Pulmonary artery endothelial cell (primary cell): Measurements from ENCODE around the gene ZKSCAN8. TPM values are rescaled to one million over a fixed set of nuclear protein-coding genes. Genes with fewer than 3 reads are reported as not detected.
"Not testable (repeated sequence)": the region's sequence is repeated elsewhere in the genome, so short reads cannot be mapped to it uniquely, and the experiment has no call there.

Experiments used
- DNase-seq: peaks from one replicate; pipeline ENCODE4 v3.0.0-alpha.2; 2011; ENCODE audit warnings: low read depth, low spot score
- total RNA-seq: library from RNA; depleted of rRNA; stranded (reverse); fragments of >200 nt; gene quantifications from 2 replicates; pipeline ENCODE4 v1.2.3, GENCODE V29; 2014

Gene ZKSCAN8
- total RNA-seq: 11.5 and 19.0 TPM in 2 replicates

DNA sequence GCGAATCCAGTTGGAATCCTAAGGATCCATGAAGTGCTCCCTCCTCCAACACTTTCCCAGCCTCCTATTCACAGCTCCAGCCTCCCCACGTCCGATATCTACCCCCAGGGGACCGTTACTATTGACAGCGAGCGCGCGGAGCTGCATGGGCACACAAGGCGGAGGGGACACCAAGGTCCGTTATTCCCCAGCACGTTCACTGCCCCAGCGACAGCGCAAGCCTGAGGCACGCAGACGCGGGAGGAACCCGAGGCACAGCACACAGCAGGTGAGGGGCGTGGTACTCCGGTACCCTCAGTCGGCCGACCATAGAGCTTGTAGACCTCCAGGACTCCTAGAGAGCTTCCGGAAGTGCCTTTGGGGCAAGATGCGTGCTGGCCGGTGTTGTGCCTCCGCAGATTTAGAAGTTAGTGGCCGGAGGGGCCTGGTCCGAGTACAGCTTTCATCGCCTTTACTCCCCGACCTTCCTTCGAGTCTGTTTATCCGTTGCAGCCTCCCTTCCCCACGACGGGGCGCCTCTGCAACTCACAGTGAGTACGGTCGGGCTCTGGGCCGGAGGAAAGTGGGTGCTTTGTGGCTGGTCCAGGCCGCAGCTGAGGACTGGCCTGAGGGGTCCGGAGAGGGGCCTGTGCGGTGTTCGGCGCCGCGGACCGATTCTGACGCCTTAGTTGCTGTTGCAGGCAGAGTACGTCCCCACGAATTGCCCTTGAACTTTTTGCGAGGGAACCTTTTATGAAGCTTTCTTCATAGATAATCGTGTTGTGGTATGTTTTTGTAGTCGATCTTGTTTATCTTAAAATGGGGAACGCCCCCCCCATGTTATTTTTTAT, at the start of gene ZKSCAN8:
TSS of gene ZKSCAN8 (plus strand) at position 384 of the 830 bp plus-strand sequence. CDS start 6,525 bp downstream, outside the sequence.
- DNase-seq: no peak

DNA sequence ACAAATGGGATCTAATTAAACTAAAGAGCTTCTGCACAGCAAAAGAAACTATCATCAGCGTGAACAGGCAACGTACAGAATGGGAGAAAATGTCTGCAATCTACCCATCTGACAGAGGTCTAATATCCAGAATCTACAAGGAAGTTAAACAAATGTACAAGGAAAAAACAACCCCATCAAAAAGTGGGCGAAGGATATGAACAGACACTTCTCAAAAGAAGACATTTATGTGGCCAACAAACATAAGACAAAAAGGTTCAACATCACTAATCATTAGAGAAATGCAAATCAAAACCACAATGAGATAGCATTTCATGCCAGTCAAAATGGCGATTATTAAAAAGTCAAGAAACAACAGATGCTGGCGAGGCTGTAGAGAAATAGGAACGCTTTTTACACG, 39.5 kb upstream of the ZKSCAN8 start:
- not testable (repeated sequence) for DNase-seq

GRCh38 chr6:28102699-28103098, 39.0 kb upstream of the ZKSCAN8 start:
- not testable (repeated sequence) for DNase-seq

GRCh38 chr6:28104392-28105244, 37.1 kb upstream of the ZKSCAN8 start:
- DNase-seq: peak; percentile 17

DNA sequence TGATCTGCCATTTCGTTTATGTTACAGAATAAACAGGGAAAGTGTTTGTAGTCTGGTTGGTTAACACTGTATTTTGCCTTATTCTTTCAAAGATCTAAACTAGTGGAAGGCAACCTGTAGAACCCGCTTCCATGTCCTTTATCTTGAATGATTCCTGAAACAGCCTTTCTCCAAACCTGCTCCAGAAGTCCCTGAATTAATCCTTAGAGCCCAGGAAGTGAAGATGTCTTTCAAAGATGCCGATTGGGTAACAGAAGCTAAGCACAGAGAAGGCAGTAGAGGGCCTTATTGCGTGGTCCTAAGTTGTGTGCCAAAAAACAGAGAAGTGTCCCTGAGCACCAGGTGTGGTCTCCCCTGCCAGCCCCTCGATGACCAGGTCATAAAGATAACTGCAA, 36.4 kb upstream of the ZKSCAN8 start:
- no peak for DNase-seq

- DNase-seq: no peak
These were observed 34.2 kb upstream of the ZKSCAN8 start for GRCh38 chr6:28107506-28107905.

DNA sequence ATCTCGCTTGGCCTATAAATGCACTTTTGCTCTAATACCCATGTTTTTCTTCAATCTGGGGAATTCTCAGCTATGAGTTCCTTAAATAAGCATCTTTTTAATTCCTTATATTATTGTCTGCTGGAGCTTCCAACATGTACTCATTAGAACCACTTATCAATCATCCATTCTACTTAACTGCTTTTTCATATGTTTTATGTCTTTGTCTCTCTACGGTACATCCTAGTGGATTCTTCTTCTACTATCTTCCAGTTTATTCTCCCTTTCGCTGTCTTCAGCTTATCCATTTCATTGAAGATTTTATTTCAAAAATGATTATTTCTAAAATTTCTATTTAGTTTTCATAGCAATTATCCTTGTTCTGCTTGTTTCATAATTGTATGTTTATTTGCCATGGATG, 29.7 kb upstream of the ZKSCAN8 start:
- DNase-seq: no peak

DNA sequence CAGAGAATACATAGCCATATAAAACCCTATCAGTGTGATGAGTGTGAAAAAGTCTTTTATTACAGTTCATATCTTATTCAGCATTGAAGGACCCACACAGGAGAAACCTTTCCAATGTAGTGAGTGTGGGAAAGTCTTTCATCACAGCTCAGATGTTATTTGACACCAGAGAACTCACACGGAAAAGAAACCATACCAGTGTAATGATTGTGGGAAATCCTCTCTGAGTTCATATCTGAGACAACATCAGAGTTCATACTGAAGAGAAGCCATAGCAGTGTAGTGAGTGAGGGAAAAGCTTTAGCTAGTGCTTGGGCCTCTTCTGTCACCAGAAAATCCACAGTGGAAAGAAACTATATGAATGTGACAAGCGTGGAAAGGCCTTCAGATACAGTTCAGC, 25.9 kb upstream of the ZKSCAN8 start:
- no peak for DNase-seq

DNA sequence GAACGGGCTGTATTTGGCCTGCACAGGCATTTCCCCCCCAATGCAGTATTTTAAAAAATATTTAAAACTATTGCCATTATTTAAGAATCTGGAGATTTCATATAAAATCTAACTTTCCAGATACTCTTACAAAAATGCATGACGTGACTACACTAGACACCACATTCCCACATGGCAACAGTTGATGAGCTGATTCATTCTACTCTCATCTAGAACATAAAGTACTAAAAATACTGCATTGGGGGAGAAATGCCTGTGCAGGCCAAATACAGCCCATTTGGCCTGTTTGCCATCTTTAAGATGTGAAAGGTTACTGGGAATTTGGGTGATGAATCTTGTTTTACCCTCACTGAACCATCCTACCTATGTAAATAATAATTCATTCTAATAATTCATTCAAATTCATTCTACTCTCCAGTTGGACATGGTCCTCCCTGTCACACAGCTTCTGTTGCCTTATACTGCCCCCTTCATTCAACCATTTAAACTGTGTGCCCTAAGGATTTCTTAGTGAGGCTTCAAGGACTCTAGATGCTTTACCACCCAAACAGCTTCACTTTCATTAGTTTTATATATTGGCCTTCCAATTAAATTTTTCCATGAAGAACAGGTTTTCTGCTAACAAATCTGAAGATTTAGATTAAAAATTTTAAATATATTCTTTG, 24.2 kb upstream of the ZKSCAN8 start:
- DNase-seq: no peak

DNA sequence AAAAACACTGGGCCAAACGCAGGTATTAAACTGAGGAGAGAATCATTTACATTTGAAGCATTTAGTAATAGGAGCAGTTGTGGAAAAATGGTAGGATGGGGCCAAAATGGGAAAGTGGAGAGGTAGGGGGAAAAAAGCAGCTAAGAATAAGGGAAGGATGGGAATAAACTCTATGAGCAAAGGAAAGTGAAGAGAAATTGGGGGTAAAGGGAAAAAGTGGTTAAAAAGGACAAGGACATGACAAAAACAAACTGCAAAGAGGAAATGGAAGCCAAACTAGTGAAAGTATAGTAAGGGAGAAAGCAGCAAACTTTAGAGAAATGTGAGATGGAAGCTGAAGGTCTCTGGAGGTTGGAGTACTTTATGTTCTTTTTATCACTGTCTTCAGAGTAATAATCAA, 23.5 kb upstream of the ZKSCAN8 start:
- no peak for DNase-seq

GRCh38 chr6:28121876-28122275, 19.8 kb upstream of the ZKSCAN8 start:
- no peak for DNase-seq

- not testable (repeated sequence) for DNase-seq
These were observed 19.4 kb upstream of the ZKSCAN8 start for GRCh38 chr6:28122283-28122682.

DNA sequence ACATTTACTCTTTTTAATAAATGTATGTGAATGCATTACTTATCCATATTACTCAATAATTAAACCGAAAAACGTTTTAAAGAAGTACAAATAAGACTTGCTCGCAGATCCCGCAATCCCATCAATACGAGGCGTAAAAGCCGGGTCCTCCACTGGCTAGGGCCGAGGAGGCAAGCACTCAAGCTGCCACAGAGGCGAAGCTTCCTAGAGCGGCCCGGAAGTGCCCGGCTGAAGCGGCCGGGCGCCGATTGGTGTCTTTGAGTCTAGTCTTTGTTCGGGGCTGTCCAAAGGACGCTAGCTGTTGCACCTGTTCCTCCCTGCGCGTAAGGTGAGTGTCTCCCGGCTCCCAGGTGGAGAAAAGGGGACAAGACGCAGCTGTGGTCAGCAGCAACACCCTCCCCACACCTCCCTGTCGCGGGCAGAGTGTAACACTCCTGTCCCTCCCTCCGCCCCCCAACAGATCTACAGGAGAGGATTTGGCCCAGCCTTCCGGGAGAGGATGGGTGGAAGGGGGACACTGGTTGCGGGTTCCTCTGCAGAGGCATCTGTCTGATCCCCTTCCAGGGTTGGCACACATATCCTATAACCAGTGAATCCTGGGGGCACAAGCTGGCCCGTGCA, 17.2 kb upstream of the ZKSCAN8 start, which contains the start of gene ZSCAN16:
TSS of gene ZSCAN16 (plus strand) at position 260 of the 621 bp plus-strand sequence. CDS start 835 bp downstream, outside the sequence.
- peak; percentile 53 for DNase-seq

DNA sequence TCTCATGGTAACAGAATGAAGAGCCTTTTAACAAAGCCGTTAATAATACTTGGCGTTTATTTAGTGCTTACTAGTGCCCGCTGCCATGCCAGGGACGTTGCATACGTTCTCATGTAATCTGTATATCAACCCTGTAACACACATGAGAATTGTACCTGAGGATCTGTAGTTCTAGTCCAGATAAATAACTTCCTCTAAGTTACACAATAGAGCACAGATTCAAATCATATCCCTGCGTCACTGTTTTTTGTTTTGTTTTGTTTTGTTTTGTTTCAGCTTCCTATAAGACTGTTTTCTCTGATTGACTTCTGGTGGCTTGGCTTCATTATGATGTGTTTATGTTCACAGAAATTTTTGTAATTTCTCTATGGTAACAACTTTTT, 16.7 kb upstream of the ZKSCAN8 start:
- no peak for DNase-seq

DNA sequence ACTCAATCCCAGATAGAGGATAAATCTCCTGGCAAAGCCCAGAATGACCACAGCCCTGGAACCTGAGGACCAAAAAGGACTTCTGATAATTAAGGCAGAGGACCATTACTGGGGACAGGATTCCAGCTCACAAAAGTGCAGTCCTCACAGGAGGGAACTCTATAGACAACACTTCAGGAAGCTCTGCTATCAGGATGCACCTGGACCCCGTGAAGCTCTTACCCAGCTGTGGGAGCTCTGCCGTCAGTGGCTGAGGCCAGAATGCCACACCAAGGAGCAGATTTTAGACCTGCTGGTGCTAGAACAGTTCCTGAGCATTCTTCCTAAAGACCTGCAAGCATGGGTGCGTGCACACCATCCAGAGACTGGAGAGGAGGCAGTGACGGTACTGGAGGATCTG, 16.3 kb upstream of the ZKSCAN8 start:
- DNase-seq: no peak

GRCh38 chr6:28134015-28134414, 7.7 kb upstream of the ZKSCAN8 start:
- no peak for DNase-seq

GRCh38 chr6:28134716-28135115, 7.0 kb upstream of the ZKSCAN8 start:
- DNase-seq: no peak

GRCh38 chr6:28135393-28135792, 6.3 kb upstream of the ZKSCAN8 start:
- no peak for DNase-seq

GRCh38 chr6:28136585-28137504, 4.8 kb upstream of the ZKSCAN8 start:
- DNase-seq: peak; percentile 87

DNA sequence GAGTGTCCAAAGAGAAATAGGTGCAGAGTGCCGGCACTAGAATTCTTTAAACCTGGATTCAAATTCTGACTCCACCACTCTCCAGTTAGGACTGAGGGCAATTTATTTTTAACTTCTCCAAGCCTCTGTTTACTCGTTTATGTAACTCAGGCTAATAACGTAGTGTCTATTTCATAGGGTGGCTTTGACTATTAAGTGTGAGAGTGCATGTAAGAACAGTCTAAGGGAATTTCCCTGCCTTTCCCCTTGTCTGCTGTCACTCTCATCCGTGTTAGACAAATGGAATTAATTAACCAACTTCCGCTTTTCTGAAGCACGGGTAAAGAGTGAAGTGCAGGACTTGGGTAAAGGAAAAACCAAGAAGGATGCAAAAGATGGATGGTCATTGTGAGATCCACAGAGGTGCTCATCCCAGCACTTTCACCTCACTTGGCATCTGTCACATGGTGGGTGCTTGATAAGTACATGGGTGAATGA, 4.1 kb upstream of the ZKSCAN8 start:
- DNase-seq: no peak
